Breast epithelium (tissue), 4 donors: ENCODE measurements around the gene RBM27. TPM values are rescaled to one million over a fixed set of nuclear protein-coding genes. Genes with fewer than 3 reads are reported as not detected.
"Not testable (repeated sequence)": the region's sequence is repeated elsewhere in the genome, so short reads cannot be mapped to it uniquely, and the experiment has no call there.

Experiments
- DNase-seq, 2 donors: peaks; one replicate each; pipeline ENCODE4 v3.0.0-alpha.2; 2019; ENCODE audit warnings: low spot score in 2 of 2
- H3K27ac ChIP-seq, 2 donors: fragments of 200-600 bp; sonication (generic) in 1 of 2; one replicate each; pipeline ENCODE4 v1.5.1; 2016 to 2019; ENCODE audit warnings: mild to moderate bottlenecking in 1 of 2
- H3K27me3 ChIP-seq, 2 donors: fragments of 200-600 bp; sonication (generic) in 1 of 2; one replicate each; pipeline versions ENCODE4 v1.5.1 to v1.6.0; 2017 to 2019; ENCODE audit warnings: control low read depth in 1 of 2, mild to moderate bottlenecking in 1 of 2
- H3K36me3 ChIP-seq: fragments of 200-600 bp; one replicate; pipeline ENCODE4 v1.5.1; 2019
- H3K4me1 ChIP-seq, 2 donors: fragments of 200-600 bp; sonication (generic); one replicate each; pipeline ENCODE4 v1.5.1; 2016 to 2019; ENCODE audit warnings: control low read depth in 1 of 2
- H3K4me3 ChIP-seq, 3 donors: fragments of 200-600 bp; sonication (generic); 1 replicate in 2 of 3; 2 replicates in 1 of 3; pipeline ENCODE4 v1.5.1; 2016 to 2019; ENCODE audit warnings: mild to moderate bottlenecking in 3 of 3, moderate library complexity in 2 of 3
- H3K9me3 ChIP-seq, 2 donors: fragments of 200-600 bp; sonication (generic) in 1 of 2; one replicate each; pipeline ENCODE4 v1.5.1; 2016 to 2019; ENCODE audit warnings: control low read depth in 1 of 2
- POLR2A ChIP-seq: fragments of 450-650 bp; IDR thresholded peaks from one replicate; pipeline ENCODE4 v1.6.1; 2016; ENCODE audit warnings: antibody characterized with exemption, mild to moderate bottlenecking, moderate library complexity
- POLR2AphosphoS5 ChIP-seq, 3 donors: sonication (generic); formaldehyde crosslinking; IDR thresholded peaks; one replicate each; pipeline ENCODE4 v1.6.1; 2017; ENCODE audit warnings: antibody characterized with exemption in 3 of 3
- intact Hi-C: fragments of 100-400 bp; cut with DNase I; formaldehyde crosslinking; loops from one replicate; pipeline ENCODE4 v1.15.1; 2023; ENCODE audit warnings: low total_unique reads
- total RNA-seq, 3 donors: library from RNA; depleted of rRNA; stranded (reverse); fragments of >200 nt; gene quantifications; one replicate each; pipeline ENCODE4 v1.1.0, GENCODE V29; 2016
- TF ChIP-seq, protein P1 (sequence below), 3 donors: fragments of 450-650 bp; IDR thresholded peaks; one replicate each; pipeline ENCODE4 v1.5.1; 2016 to 2017; ENCODE audit warnings: antibody characterized with exemption in 3 of 3, mild to moderate bottlenecking in 3 of 3, moderate library complexity in 3 of 3

RBM27 gene
- total RNA-seq, 3 donors from 2014 or later, result 20.6 to 32.3 (median 31.8) TPM

DNA sequence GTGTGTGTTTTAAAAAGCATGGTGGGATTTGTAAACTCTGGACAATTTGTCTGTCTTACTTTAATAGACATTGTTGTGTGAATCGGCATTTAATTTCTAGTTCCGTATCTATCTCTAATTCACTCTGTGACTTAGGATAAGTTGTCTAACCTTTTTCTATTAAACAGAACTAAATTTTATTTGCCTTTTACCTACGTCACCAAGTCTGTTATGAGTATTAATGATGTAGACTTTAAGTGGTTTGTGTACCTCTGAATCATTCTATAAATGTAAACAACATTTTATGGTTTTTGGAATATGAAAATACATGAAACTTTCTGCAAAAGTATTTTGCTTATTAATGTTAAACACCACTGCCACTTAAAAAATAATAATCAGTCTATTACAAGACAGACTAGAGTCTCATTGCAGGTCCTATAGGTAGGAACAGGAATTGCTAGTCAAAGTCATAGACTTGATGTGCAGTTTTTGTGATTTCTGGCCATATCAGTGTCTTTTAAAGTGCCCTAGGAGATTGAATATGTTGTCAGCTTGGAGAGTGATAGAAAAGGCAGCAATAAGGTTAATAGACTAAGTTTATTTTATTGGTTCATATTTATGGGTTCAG, 5.6 kb downstream of the RBM27 start:
- intact Hi-C loops, result no loop called here
- no peaks in the 10 kb centered on the region for H3K36me3 ChIP-seq
- DNase-seq, result no peak
- no peaks in the 10 kb centered on the region for H3K27me3 ChIP-seq
- H3K4me1 ChIP-seq, result peaks cover 0 to 4% of the 10 kb centered on the region in 2 donors
- no peak overlapping the region for H3K27ac ChIP-seq
- no peak for TF ChIP-seq POLR2A
- TF ChIP-seq POLR2AphosphoS5 (IDR thresholded peaks at IDR 0.05), result no peak
- TF ChIP-seq, protein P1, sequence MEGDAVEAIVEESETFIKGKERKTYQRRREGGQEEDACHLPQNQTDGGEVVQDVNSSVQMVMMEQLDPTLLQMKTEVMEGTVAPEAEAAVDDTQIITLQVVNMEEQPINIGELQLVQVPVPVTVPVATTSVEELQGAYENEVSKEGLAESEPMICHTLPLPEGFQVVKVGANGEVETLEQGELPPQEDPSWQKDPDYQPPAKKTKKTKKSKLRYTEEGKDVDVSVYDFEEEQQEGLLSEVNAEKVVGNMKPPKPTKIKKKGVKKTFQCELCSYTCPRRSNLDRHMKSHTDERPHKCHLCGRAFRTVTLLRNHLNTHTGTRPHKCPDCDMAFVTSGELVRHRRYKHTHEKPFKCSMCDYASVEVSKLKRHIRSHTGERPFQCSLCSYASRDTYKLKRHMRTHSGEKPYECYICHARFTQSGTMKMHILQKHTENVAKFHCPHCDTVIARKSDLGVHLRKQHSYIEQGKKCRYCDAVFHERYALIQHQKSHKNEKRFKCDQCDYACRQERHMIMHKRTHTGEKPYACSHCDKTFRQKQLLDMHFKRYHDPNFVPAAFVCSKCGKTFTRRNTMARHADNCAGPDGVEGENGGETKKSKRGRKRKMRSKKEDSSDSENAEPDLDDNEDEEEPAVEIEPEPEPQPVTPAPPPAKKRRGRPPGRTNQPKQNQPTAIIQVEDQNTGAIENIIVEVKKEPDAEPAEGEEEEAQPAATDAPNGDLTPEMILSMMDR (IDR thresholded peaks at IDR 0.05), result no peak
- no peaks in the 10 kb centered on the region for H3K9me3 ChIP-seq
- H3K4me3 ChIP-seq, result no peak overlapping the region

DNA sequence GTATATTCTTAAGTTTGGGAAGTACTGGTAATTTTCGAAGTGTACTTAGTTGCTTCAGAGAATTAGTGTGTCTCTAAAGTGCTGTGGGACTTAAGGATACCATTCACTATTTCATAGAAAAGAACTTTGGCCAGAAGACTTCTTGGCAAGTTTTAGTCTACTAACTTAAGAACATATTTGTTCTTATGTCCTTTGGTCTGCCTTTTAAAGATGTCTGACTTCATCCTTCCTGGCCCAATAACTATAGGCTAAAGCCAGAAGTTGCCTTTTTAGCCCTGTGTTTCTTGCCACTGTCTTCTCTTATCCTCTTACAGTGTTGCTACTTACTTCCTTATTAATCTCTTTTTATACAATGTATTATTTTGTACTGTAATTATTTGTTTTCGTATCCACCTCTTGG, 6.3 kb downstream of the RBM27 start:
- Histone ChIP-seq H3K4me3 (no peak overlapping the region), H3K36me3 (no peaks in the 10 kb centered on the region), H3K27ac (no peak overlapping the region), H3K4me1 (peaks cover 0 to 4% of the 10 kb centered on the region in 2 donors), H3K27me3 (no peaks in the 10 kb centered on the region), H3K9me3 (no peaks in the 10 kb centered on the region)
- DNase-seq, result no peak
- intact Hi-C loops, result no loop called here
- TF ChIP-seq, protein P1 (IDR thresholded peaks at IDR 0.05), result no peak
- TF ChIP-seq POLR2A (no peak), POLR2AphosphoS5 (IDR thresholded peaks at IDR 0.05) (no peak)

DNA sequence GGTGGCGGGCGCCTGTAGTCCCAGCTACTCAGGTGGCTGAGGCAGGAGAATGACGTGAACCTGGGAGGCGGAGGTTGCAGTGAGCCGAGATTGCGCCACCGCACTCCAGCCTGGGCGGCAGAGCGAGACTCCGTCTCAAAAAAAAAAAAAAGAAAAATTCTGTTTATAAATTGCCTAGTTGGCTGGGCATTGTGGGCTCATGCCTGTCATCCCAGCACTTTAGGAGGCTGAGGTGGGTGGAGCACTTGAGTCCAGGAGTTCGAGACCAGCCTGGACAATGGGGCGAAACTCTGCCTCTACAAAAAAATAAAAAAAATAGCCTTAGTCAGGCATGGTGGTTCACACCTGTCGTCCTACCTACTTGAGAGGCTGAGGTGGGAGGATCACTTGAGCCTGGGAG, 7.4 kb downstream of the RBM27 start:
- intact Hi-C loops, H3K27me3 ChIP-seq, H3K4me1 ChIP-seq, H3K9me3 ChIP-seq, H3K36me3 ChIP-seq, DNase-seq, H3K27ac ChIP-seq, H3K4me3 ChIP-seq: not testable (repeated sequence)

DNA sequence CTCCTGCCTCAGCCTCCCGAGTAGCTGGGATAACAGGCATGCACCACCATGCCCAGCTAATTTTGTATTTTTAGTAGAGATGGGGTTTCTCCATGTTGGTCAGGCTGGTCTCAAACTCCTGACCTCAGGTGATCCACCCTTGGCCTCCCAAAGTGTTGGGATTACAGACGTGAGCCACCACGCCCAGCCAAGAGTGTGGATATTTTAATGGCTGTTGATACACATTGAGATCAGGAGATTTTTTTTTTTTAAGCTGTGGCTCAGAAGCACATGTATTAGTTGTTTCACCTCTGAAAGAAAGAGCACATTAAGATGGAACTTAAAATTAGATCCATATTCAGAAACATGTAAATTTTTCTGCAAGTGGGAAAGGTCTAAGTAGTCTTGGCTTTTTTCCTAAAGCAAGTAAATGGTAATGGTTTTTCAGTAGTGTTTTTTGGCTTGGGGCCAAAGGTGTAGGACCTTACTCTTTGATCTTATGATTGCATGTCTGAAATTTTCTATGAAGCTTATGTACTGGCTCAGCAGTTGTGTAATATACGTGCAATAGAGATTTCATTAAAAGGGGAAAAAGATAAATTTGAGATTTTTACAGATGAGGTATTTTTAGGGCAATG, 9.9 kb downstream of the RBM27 start:
- Histone ChIP-seq H3K36me3 (no peaks in the 10 kb centered on the region), H3K4me3 (no peak overlapping the region), H3K9me3 (no peaks in the 10 kb centered on the region), H3K4me1 (no peaks in the 10 kb centered on the region), H3K27me3 (no peaks in the 10 kb centered on the region), H3K27ac (no peak overlapping the region)
- DNase-seq, result no peak
- intact Hi-C loops, result no loop called here
- TF ChIP-seq POLR2A, result no peak
- no peak for TF ChIP-seq POLR2AphosphoS5 (IDR thresholded peaks at IDR 0.05)
- TF ChIP-seq, protein P1 (IDR thresholded peaks at IDR 0.05), result no peak

DNA sequence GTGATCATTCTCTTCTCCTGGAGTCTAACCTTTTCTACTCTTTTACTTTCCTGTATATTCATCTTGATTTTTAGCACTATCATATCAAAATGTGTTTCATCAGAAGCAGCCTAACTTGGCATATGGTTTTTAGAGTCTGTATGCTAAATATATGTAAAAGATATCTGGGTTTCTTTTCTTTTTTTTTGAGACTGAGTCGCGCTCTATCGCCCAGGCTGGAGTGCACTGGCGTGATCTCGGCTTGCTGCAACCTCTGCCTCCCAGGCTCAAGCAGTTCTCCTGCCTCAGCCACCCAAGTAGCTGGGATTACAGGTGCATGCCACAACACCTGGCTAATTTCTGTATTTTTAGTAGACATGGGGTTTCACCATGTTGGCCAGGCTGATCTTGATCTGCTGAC, 11.5 kb downstream of the RBM27 start:
- DNase-seq, H3K27ac ChIP-seq, H3K9me3 ChIP-seq: not testable (repeated sequence)

DNA sequence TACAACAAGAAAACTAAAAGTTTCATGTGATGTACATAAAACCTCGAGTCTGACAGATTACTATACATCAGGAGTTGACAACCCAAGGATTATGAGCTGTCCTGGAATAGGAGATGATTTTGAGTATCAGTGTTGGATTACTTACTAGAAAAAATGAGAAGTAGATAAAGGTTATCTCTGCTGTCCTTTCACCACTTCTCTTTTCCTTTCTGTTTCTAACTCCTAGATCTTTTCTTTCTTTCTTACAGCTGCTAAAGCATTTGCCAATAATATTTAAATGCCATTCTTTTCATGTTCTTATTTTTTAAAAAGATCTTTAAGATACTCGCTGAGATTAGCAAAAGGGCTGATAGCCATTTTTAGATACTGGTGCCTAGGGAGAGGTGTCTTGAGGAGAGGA, 14.8 kb downstream of the RBM27 start:
- TF ChIP-seq POLR2AphosphoS5 (IDR thresholded peaks at IDR 0.05) (no peak), POLR2A (no peak)
- TF ChIP-seq, protein P1 (IDR thresholded peaks at IDR 0.05), result no peak

More for the DNA sequence above, 11.5 kb downstream of the RBM27 start:
- H3K27me3 ChIP-seq, H3K4me3 ChIP-seq, H3K36me3 ChIP-seq, H3K4me1 ChIP-seq: not testable (repeated sequence)
- intact Hi-C loops, result loop anchor here (5.0 kb wide), 1 partner anchor 582 kb away; no protein-coding TSS in a partner anchor

More for the DNA sequence above, 14.8 kb downstream of the RBM27 start:
- Histone ChIP-seq H3K4me1 (no peaks in the 10 kb centered on the region), H3K4me3 (no peak overlapping the region), H3K27me3 (no peaks in the 10 kb centered on the region), H3K9me3 (no peaks in the 10 kb centered on the region), H3K27ac (no peak overlapping the region), H3K36me3 (no peaks in the 10 kb centered on the region)
- intact Hi-C loops, result loop anchor here (5.0 kb wide), 1 partner anchor 579 kb away; no protein-coding TSS in a partner anchor
- no peak for DNase-seq
